GM21737 (cell line): ENCODE results near the gene DIDO1.

Experiments
- ATAC-seq: cut with Tn5 transposase; IDR thresholded peaks from one replicate; pipeline ENCODE4 v1.9.1; 2021; ENCODE audit warnings: mild to moderate bottlenecking, moderate library complexity; ENCODE audit not compliant: unreplicated experiment

The DIDO1 gene

GRCh38 chr20:62926229-62927127, at the start of gene DIDO1:
Gene DIDO1, minus strand, starts transcription at chr20:62926505.
- peak; percentile 71 for ATAC-seq

GRCh38 chr20:62975251-62975760, 49.0 kb upstream of the DIDO1 start:
- ATAC-seq: no peak

GRCh38 chr20:62972845-62973745, 46.8 kb upstream of the DIDO1 start:
- no peak for ATAC-seq

- ATAC-seq: peak; percentile 71
Observed at GRCh38 chr20:62971950-62972844, 45.9 kb upstream of the DIDO1 start.

GRCh38 chr20:62971211-62971949, 45.1 kb upstream of the DIDO1 start:
- no peak for ATAC-seq

- no peak for ATAC-seq
Observed at GRCh38 chr20:62970307-62971210, 44.3 kb upstream of the DIDO1 start.

GRCh38 chr20:62969939-62970306, 43.6 kb upstream of the DIDO1 start:
- ATAC-seq: no peak

GRCh38 chr20:62969179-62969760, 43.0 kb upstream of the DIDO1 start:
- no peak for ATAC-seq

GRCh38 chr20:62968378-62969178, 42.3 kb upstream of the DIDO1 start:
- ATAC-seq: no peak

GRCh38 chr20:62967628-62968351, 41.5 kb upstream of the DIDO1 start:
- no peak for ATAC-seq

GRCh38 chr20:62967149-62967501, 40.8 kb upstream of the DIDO1 start:
- no peak for ATAC-seq

GRCh38 chr20:62966212-62967148, 40.2 kb upstream of the DIDO1 start:
- no peak for ATAC-seq

GRCh38 chr20:62965363-62965771, 39.1 kb upstream of the DIDO1 start:
- no peak for ATAC-seq

GRCh38 chr20:62964700-62965099, 38.4 kb upstream of the DIDO1 start:
- ATAC-seq: no peak

- ATAC-seq: no peak
Observed at GRCh38 chr20:62963614-62964397, 37.5 kb upstream of the DIDO1 start.
